GM12878 (cell line): Measurements from ENCODE around the gene GFAP. TPM values are rescaled to one million over a fixed set of nuclear protein-coding genes. Genes with fewer than 3 reads are reported as not detected.

Experiments
- ATAC-seq: fragments of 200-7000 bp; cut with Tn5 transposase; 3 replicates; pipeline ENCODE4 v1.9.1; 2020; ENCODE audit warnings: mild to moderate bottlenecking, moderate library complexity
- BruUV-seq: library from RNA; stranded (reverse); fragments of 400-500 nt; replicated peaks from 2 replicates; lab custom pipeline; 2021; lab: Mats Ljungman, UMichigan
- CTCF ChIA-PET: fragments of 300-600 bp; sonication (Branson Sonifier 250); formaldehyde crosslinking; extraction: SDS; loops from one replicate; lab custom pipeline; 2021; ENCODE audit warnings: inconsistent platforms; lab: Yijun Ruan, JAX
- POLR2A ChIA-PET: fragments of 350-600 bp; formaldehyde crosslinking; extraction: SDS; loops from one replicate; lab custom pipeline; 2021; ENCODE audit warnings: inconsistent platforms; lab: Charles Lee
- RAD21 ChIA-PET: fragments of 300-600 bp; sonication (Branson Sonifier 250); formaldehyde crosslinking; loops from one replicate; lab custom pipeline; 2023; ENCODE audit warnings: antibody characterized with exemption; ENCODE audit not compliant: unreplicated experiment; lab: Charles Lee
- SMC1A ChIA-PET: fragments of 300-600 bp; sonication (Branson Sonifier 250); formaldehyde crosslinking; loops from one replicate; lab custom pipeline; 2023; ENCODE audit not compliant: unreplicated experiment, uncharacterized antibody; lab: Charles Lee
- DNase-seq: peaks from one replicate; pipeline ENCODE4 v3.0.0-alpha.2; 2011; ENCODE audit warnings: low read depth, low spot score
- FAIRE-seq: peaks from 3 replicates; lab custom pipeline; 2011; peaks lifted over from hg19 to GRCh38; lab: Jason Lieb, UNC
- H2AFZ ChIP-seq: 2 replicates; pipeline ENCODE4 v1.6.0; 2011; ENCODE audit warnings: low read depth, low read length, control low read depth; ENCODE audit not compliant: control insufficient read depth
- H3K27ac ChIP-seq: 2 replicates; pipeline ENCODE4 v1.5.1; 2011; ENCODE audit warnings: control low read depth; ENCODE audit not compliant: control insufficient read depth, insufficient read depth
- H3K27me3 ChIP-seq, 2 experiments: replicated peaks in 1 of 2; 2 replicates each; pipeline versions ENCODE4 v1.6.0 to v1.6.1; 2011; ENCODE audit warnings: low read length in 1 of 2; ENCODE audit not compliant: control insufficient read depth in 2 of 2, insufficient read depth in 2 of 2
- H3K36me3 ChIP-seq, 2 experiments: 2 replicates each; pipeline ENCODE4 v1.5.1; 2011; ENCODE audit warnings: low read length in 1 of 2; ENCODE audit not compliant: control insufficient read depth in 2 of 2, insufficient read depth in 2 of 2
- H3K4me1 ChIP-seq: 2 replicates; pipeline ENCODE4 v1.6.1; 2011; ENCODE audit warnings: mild to moderate bottlenecking, low read length, moderate library complexity, mixed read lengths; ENCODE audit not compliant: control insufficient read depth, insufficient read depth
- H3K4me2 ChIP-seq: 2 replicates; pipeline ENCODE4 v1.6.0; 2011; ENCODE audit warnings: control low read depth; ENCODE audit not compliant: control insufficient read depth, insufficient read depth
- H3K4me3 ChIP-seq: fragments of 200-600 bp; sonication (generic); 2 replicates; pipeline ENCODE4 v1.5.1; 2016
- H3K79me2 ChIP-seq: 2 replicates; pipeline ENCODE4 v1.6.0; 2011; ENCODE audit warnings: low read length; ENCODE audit not compliant: control insufficient read depth, insufficient read depth
- H3K9ac ChIP-seq: 2 replicates; pipeline ENCODE4 v1.8.0; 2011; ENCODE audit warnings: low read length, control low read depth, mixed read lengths; ENCODE audit not compliant: control insufficient read depth, insufficient read depth
- H3K9me3 ChIP-seq: replicated peaks from 3 replicates; pipeline ENCODE4 v1.5.1; 2011; ENCODE audit warnings: mild to moderate bottlenecking, low read length; ENCODE audit not compliant: control insufficient read depth, insufficient read depth
- H4K20me1 ChIP-seq: 2 replicates; pipeline ENCODE4 v1.6.0; 2011; ENCODE audit not compliant: control insufficient read depth, insufficient read depth
- CBX5 ChIP-seq: sonication (generic); IDR thresholded peaks from 2 replicates; pipeline ENCODE4 v1.6.1; 2016; ENCODE audit warnings: low read depth, moderate library complexity, mild to moderate bottlenecking, inconsistent platforms
- CEBPB ChIP-seq, 2 experiments: fragments of 150-350 bp in 1 of 2; IDR thresholded peaks; 2 replicates each; pipeline ENCODE4 v1.6.1; 2012 to 2014; ENCODE audit warnings: low read depth in 2 of 2, low read length in 2 of 2, borderline replicate concordance in 1 of 2, inconsistent platforms in 1 of 2
- GABPA ChIP-seq: IDR thresholded peaks from 2 replicates; pipeline ENCODE4 v1.6.1; 2014; ENCODE audit warnings: antibody characterized with exemption, low read depth, mild to moderate bottlenecking, inconsistent platforms
- MYB ChIP-seq: fragments of 150-350 bp; IDR thresholded peaks from 2 replicates; pipeline ENCODE4 v1.6.1; 2014; ENCODE audit warnings: mild to moderate bottlenecking, low read depth, low read length, borderline replicate concordance
- NBN ChIP-seq: fragments of 450-650 bp; IDR thresholded peaks from 2 replicates; pipeline ENCODE4 v1.6.1; 2016
- PML ChIP-seq: IDR thresholded peaks from 2 replicates; pipeline ENCODE4 v1.6.1; 2012; ENCODE audit warnings: low read length, inconsistent platforms
- RBBP5 ChIP-seq: fragments of 200-600 bp; sonication (generic); conservative IDR thresholded peaks from 2 replicates; pipeline ENCODE4 v1.6.1; 2016
- RELA ChIP-seq: fragments of 450-650 bp; IDR thresholded peaks from 2 replicates; pipeline ENCODE4 v1.8.0; 2014; ENCODE audit warnings: borderline replicate concordance; ENCODE audit not compliant: partially characterized antibody
- SIX5 ChIP-seq: IDR thresholded peaks from 2 replicates; pipeline ENCODE4 v1.6.1; 2011; ENCODE audit warnings: mild to moderate bottlenecking, low read depth, low read length, moderate library complexity; ENCODE audit not compliant: severe bottlenecking
- SPI1 ChIP-seq: IDR thresholded peaks from 2 replicates; pipeline ENCODE4 v1.6.1; 2011; ENCODE audit warnings: low read depth, mild to moderate bottlenecking, low read length, moderate library complexity, borderline replicate concordance; ENCODE audit not compliant: insufficient read depth
- SREBF2 ChIP-seq: IDR thresholded peaks from 2 replicates; pipeline ENCODE4 v1.6.1; 2012; ENCODE audit warnings: mild to moderate bottlenecking, low read length
- TCF7 ChIP-seq: IDR thresholded peaks from 2 replicates; pipeline ENCODE4 v1.6.1; 2014; ENCODE audit warnings: antibody characterized with exemption, borderline replicate concordance
- YBX1 ChIP-seq: fragments of 450-650 bp; IDR thresholded peaks from 2 replicates; pipeline ENCODE4 v1.6.1; 2016; ENCODE audit warnings: antibody characterized with exemption
- ZBED1 ChIP-seq: IDR thresholded peaks from 2 replicates; pipeline ENCODE4 v1.6.1; 2016; ENCODE audit warnings: borderline replicate concordance
- whole genome bisulfite sequencing: methylation state at CpG from one replicate; pipeline ENCODE4 v1.1.6; 2016; ENCODE audit warnings: low lambda C conversion rate; ENCODE audit not compliant: insufficient replicate concordance, insufficient coverage; ENCODE audit errors: missing lambda C conversion rate; 5-methylcytosine and 5-hydroxymethylcytosine counted together
- in situ Hi-C: fragments of 300-500 bp; cut with MboI; formaldehyde crosslinking; loops from 9 replicates; pipeline ENCODE4 v1.14.3; 2018; ENCODE audit warnings: mixed read lengths
- intact Hi-C: fragments of 100-400 bp; cut with micrococcal nuclease; formaldehyde crosslinking; loops from one replicate; pipeline ENCODE4 v1.14.2; 2022; ENCODE audit not compliant: unreplicated experiment
- polyA plus RNA-seq, 11 experiments: library from polyadenylated mRNA; depleted of rRNA in 4 of 11; unstranded in 6 of 11; stranded (reverse) in 5 of 11; fragments of >200 nt; fragmentation: Nextera tagmentation in 4 of 11; fragmentation: Illumina TruSeq in 1 of 11; extraction: Ambion mirVana in 4 of 11; extraction: Trizol in 1 of 11; gene quantifications; 1 replicate in 1 of 11; 2 replicates in 10 of 11; pipeline versions ENCODE4 v1.2.1 to v1.2.3, GENCODE V29; 2011 to 2016; ENCODE audit warnings: inconsistent platforms in 2 of 11, missing spikeins in 2 of 11, low read depth in 1 of 11
- total RNA-seq, 4 experiments: library from RNA; depleted of rRNA in 3 of 4; stranded (reverse); fragments of >200 nt in 3 of 4; fragmentation: Illumina TruSeq in 1 of 4; extraction: Trizol in 1 of 4; gene quantifications; 2 replicates each; pipeline versions ENCODE4 v1.2.1 to v1.2.3, GENCODE V29; 2013 to 2021
- TF ChIP-seq, protein P1 (sequence below): IDR thresholded peaks from 2 replicates; pipeline ENCODE4 v1.6.1; 2011; ENCODE audit warnings: low read depth, low read length, improper control_type of control experiment, borderline replicate concordance
- TF ChIP-seq, protein P2 (sequence below): IDR thresholded peaks from 2 replicates; pipeline ENCODE4 v1.6.1; 2012; ENCODE audit warnings: low read depth, low read length, improper control_type of control experiment
- TF ChIP-seq, protein P3 (sequence below): fragments of 450-650 bp; IDR thresholded peaks from 2 replicates; pipeline ENCODE4 v1.6.1; 2018; ENCODE audit warnings: borderline replicate concordance, mild to moderate bottlenecking; ENCODE audit not compliant: partially characterized antibody

Gene GFAP
- total and polyA plus RNA-seq, 10 of the 15 experiments (the other 5 are each of a cell fraction or from before 2014, with no cell fraction given): 0.04 to 0.25 TPM; not detected in 8

DNA sequence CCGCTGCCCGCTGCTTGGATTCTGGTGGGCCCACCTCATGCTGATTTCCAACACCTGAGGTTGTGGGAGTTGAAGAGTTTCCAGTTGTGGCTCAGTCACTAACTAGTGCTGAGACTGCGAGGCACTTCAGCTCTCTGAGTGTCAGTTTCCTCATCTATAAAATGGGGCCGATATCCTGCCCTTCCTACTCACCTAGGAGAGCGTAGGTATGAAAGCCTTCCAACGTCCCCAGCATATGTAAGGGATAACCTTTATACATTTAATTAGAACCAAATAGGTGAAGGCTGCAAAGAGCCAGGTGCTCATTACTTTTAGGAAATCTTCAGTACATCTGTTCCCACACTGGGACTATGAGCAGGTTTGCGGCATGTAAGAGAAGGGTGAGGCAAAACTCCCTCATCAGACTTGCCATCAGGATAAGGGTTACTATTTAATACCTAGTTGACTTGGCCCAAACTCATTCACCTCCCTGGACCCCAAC is 33.1 kb upstream of the GFAP start:
- peak overlapping the region; percentile 85 for H3K4me2 ChIP-seq
- H3K36me3 ChIP-seq: no peaks in the 10 kb centered on the region; a peak in 1 of 4 replicates
- RAD21 ChIA-PET: interaction anchor here (3.0 kb wide), 1 partner anchor 28 kb away, joined by 8 read pairs; no protein-coding TSS in a partner anchor
- no peaks in the 10 kb centered on the region for H3K9me3 ChIP-seq
- intact Hi-C loops (no loop called here), in situ Hi-C loops (no loop called here)
- SMC1A ChIA-PET: no interaction called here
- WGBS: 53% methylated on average over 7 of the region's 7 CpGs
- 0 out of 2 replicates have a peak, but pooled peaks cover 4% of the 10 kb centered on the region for H3K4me1 ChIP-seq
- no TSS peak for BruUV-seq
- no peaks in the 10 kb centered on the region for H4K20me1 ChIP-seq
- DNase-seq: no peak
- H2AFZ ChIP-seq: peak overlapping the region; percentile 92
- peak overlapping the region; percentile 72 for H3K4me3 ChIP-seq
- POLR2A ChIA-PET: interaction anchor here (1.3 kb wide), 1 partner anchor 48 kb away, joined by 3 read pairs; a partner anchor contains a TSS
- CTCF ChIA-PET: no interaction called here
- TF ChIP-seq, protein P1, sequence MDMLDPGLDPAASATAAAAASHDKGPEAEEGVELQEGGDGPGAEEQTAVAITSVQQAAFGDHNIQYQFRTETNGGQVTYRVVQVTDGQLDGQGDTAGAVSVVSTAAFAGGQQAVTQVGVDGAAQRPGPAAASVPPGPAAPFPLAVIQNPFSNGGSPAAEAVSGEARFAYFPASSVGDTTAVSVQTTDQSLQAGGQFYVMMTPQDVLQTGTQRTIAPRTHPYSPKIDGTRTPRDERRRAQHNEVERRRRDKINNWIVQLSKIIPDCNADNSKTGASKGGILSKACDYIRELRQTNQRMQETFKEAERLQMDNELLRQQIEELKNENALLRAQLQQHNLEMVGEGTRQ: no peak
- TF ChIP-seq, protein P2, sequence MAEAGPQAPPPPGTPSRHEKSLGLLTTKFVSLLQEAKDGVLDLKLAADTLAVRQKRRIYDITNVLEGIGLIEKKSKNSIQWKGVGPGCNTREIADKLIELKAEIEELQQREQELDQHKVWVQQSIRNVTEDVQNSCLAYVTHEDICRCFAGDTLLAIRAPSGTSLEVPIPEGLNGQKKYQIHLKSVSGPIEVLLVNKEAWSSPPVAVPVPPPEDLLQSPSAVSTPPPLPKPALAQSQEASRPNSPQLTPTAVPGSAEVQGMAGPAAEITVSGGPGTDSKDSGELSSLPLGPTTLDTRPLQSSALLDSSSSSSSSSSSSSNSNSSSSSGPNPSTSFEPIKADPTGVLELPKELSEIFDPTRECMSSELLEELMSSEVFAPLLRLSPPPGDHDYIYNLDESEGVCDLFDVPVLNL: no peak
- TF ChIP-seq RELA: no peak
- no peak for TF ChIP-seq PML
- no peak for TF ChIP-seq SPI1
- no peak for TF ChIP-seq CEBPB (IDR thresholded peaks at IDR 0.05; ENCODE audit: borderline replicate concordance in 1 of 2, low read depth in 2 of 2, low read length in 2 of 2)
- no peak for TF ChIP-seq TCF7
- no peak for TF ChIP-seq RBBP5
- no peak for TF ChIP-seq ZBED1
- TF ChIP-seq GABPA: no peak
- no peak for TF ChIP-seq SIX5
- TF ChIP-seq CBX5: no peak
- TF ChIP-seq, protein P3, sequence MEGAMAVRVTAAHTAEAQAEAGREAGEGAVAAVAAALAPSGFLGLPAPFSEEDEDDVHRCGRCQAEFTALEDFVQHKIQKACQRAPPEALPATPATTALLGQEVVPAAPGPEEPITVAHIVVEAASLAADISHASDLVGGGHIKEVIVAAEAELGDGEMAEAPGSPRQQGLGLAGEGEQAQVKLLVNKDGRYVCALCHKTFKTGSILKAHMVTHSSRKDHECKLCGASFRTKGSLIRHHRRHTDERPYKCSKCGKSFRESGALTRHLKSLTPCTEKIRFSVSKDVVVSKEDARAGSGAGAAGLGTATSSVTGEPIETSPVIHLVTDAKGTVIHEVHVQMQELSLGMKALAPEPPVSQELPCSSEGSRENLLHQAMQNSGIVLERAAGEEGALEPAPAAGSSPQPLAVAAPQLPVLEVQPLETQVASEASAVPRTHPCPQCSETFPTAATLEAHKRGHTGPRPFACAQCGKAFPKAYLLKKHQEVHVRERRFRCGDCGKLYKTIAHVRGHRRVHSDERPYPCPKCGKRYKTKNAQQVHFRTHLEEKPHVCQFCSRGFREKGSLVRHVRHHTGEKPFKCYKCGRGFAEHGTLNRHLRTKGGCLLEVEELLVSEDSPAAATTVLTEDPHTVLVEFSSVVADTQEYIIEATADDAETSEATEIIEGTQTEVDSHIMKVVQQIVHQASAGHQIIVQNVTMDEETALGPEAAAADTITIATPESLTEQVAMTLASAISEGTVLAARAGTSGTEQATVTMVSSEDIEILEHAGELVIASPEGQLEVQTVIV: no peak
- no peak for TF ChIP-seq SREBF2
- TF ChIP-seq YBX1: no peak
- TF ChIP-seq NBN: no peak
- no peak for TF ChIP-seq MYB
- H3K9ac ChIP-seq: peak overlapping the region; percentile 88
- H3K27me3 ChIP-seq: no peaks in the 10 kb centered on the region
- peaks cover 42% of the 10 kb centered on the region for H3K79me2 ChIP-seq
- ATAC-seq: no peak
- H3K27ac ChIP-seq: peak overlapping the region; percentile 90; the same call in 1 of the 2 replicates
- no peak for FAIRE-seq
